GM18517 (cell line): Measurements from ENCODE around the gene SPP1.
"Not testable (repeated sequence)": the region's sequence is repeated elsewhere in the genome, so short reads cannot be mapped to it uniquely, and the experiment has no call there.

ENCODE experiments used
- ATAC-seq: cut with Tn5 transposase; IDR thresholded peaks from one replicate; pipeline ENCODE4 v1.9.1; 2021; ENCODE audit warnings: mild to moderate bottlenecking, moderate library complexity; ENCODE audit not compliant: unreplicated experiment

SPP1 gene

GRCh38 chr4:87985097-87985886 is 9.8 kb downstream of the SPP1 start:
- no peak for ATAC-seq

GRCh38 chr4:87985887-87986200 is 10.3 kb downstream of the SPP1 start:
- ATAC-seq: no peak

- ATAC-seq: no peak
These were observed 11.0 kb downstream of the SPP1 start for GRCh38 chr4:87986508-87986907.

GRCh38 chr4:87989765-87990164 is 14.3 kb downstream of the SPP1 start:
- ATAC-seq: no peak

GRCh38 chr4:87995435-87995834 is 19.9 kb downstream of the SPP1 start:
- no peak for ATAC-seq

- not testable (repeated sequence) for ATAC-seq
These were observed 23.7 kb downstream of the SPP1 start for GRCh38 chr4:87999191-87999691.

GRCh38 chr4:88001871-88002270 is 26.4 kb downstream of the SPP1 start:
- ATAC-seq: no peak

- no peak for ATAC-seq
These were observed 27.3 kb downstream of the SPP1 start for GRCh38 chr4:88002786-88003185.

GRCh38 chr4:88003261-88003660 is 27.7 kb downstream of the SPP1 start:
- no peak for ATAC-seq

GRCh38 chr4:88005076-88005475 is 29.6 kb downstream of the SPP1 start:
- no peak for ATAC-seq

- no peak for ATAC-seq
These were observed 30.4 kb downstream of the SPP1 start for GRCh38 chr4:88005946-88006345.

GRCh38 chr4:88006956-88007303 is 31.4 kb downstream of the SPP1 start:
- ATAC-seq: no peak

- peak; percentile 69 for ATAC-seq
These were observed 32.0 kb downstream of the SPP1 start, which contains the start of gene PKD2 for GRCh38 chr4:88007304-88008121. Gene PKD2, plus strand, starts transcription at chr4:88007635. Its CDS starts 99 bp downstream, at chr4:88007734.

- peak; percentile 32 for ATAC-seq
These were observed 32.7 kb downstream of the SPP1 start for GRCh38 chr4:88008122-88008742.

GRCh38 chr4:88008743-88009171 is 33.2 kb downstream of the SPP1 start:
- no peak for ATAC-seq

GRCh38 chr4:88009871-88010270 is 34.4 kb downstream of the SPP1 start:
- ATAC-seq: no peak

- no peak for ATAC-seq
These were observed 35.5 kb downstream of the SPP1 start for GRCh38 chr4:88010966-88011365.

GRCh38 chr4:88012647-88013046 is 37.1 kb downstream of the SPP1 start:
- ATAC-seq: peak; percentile 54

GRCh38 chr4:88014386-88014905 is 38.9 kb downstream of the SPP1 start:
- no peak for ATAC-seq

- no peak for ATAC-seq
These were observed 40.3 kb downstream of the SPP1 start for GRCh38 chr4:88015659-88016295.
